M059J (cell line): ENCODE data around the gene FMN1. TPM values are rescaled to one million over a fixed set of nuclear protein-coding genes. Genes with fewer than 3 reads are reported as not detected.
"Not testable (repeated sequence)": the region's sequence is repeated elsewhere in the genome, so short reads cannot be mapped to it uniquely, and the experiment has no call there.

Experiments
- DNase-seq: peaks from one replicate; pipeline ENCODE4 v3.0.0-alpha.2; 2012; ENCODE audit warnings: low read depth
- total RNA-seq: library from RNA; depleted of rRNA; stranded (reverse); fragments of >200 nt; shearing (Covaris generic); gene quantifications from 2 replicates; pipeline ENCODE4 v1.2.3, GENCODE V29; 2014

Gene FMN1
- total RNA-seq, 1 experiment from 2014 or later: 7.7 TPM

- no peak for DNase-seq
Measured at GRCh38 chr15:33091983-33092693, 102.4 kb downstream of the FMN1 start.

DNA sequence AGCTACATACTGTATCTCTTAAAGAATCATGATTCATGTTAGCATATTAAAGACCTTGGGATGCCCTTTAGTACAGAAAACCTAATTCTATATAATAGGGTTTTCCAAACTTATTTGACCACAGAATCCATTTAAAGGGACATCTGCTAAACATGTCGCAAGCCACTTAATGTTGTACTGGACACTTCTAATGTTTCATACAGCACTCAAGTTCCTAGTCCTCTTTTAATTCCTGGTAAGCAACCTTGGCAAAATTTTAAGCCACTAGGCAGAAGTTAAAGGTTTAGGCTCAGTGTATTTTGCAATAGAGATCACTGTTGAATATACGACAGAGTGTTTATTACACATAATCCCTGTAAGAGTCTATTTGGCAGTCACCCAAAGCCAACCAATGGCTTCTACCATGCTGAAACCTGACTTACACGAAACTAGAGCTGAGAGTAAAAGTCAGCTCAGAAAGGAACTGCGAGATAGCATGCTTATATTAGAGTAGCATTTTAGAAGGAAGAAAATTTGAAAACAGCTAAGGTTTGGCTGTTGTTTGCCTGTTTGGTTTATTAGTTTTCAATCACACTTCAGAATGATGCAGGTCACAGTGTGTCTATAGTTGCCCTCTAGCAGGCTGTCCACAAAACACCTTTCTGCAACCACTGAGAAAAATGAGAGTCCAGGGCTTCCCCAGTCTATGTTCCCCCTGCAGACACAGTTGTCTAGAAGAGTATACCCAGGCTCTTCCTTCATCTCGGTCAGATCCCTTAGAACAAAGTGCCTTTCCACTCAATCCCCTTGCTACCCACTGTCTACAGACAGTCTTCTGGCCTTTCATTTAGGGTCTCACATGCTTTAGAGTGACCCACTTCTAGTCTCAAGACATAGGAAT lies 104.4 kb downstream of the FMN1 start:
- peak; percentile 87 for DNase-seq

- no peak for DNase-seq
Measured at GRCh38 chr15:33089165-33089877, 105.2 kb downstream of the FMN1 start.

DNA sequence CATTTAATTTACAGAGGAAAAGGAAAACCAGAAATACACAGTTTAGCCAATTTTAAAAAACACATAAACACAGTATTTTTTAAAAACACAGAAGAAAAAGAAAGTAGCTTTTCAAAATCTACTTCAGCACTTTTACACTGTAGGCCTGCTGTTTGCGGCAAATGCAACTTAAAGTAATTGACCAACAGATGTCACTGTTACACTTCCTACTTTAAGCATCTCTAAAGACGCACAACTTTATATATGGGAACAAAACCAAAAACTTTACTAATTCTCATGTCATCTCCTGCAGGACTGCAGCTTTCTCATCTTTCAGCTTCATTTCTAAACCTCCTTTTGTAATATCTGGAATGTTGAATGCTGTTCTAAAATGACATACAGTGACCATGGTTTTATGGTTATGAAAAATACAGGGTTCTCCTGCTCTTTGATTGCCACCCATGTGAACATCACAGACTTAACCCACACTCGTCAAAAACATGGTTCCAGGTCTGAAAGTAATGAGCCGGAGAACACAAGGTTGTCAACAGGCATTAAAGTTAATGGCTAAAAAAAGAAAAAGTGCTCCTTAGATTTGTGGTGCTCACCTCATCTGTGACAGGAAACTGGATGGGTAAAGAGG lies 107.9 kb downstream of the FMN1 start:
- DNase-seq: peak; percentile 73

- DNase-seq: peak; percentile 59
Measured at GRCh38 chr15:33084661-33085060, 109.9 kb downstream of the FMN1 start.

DNA sequence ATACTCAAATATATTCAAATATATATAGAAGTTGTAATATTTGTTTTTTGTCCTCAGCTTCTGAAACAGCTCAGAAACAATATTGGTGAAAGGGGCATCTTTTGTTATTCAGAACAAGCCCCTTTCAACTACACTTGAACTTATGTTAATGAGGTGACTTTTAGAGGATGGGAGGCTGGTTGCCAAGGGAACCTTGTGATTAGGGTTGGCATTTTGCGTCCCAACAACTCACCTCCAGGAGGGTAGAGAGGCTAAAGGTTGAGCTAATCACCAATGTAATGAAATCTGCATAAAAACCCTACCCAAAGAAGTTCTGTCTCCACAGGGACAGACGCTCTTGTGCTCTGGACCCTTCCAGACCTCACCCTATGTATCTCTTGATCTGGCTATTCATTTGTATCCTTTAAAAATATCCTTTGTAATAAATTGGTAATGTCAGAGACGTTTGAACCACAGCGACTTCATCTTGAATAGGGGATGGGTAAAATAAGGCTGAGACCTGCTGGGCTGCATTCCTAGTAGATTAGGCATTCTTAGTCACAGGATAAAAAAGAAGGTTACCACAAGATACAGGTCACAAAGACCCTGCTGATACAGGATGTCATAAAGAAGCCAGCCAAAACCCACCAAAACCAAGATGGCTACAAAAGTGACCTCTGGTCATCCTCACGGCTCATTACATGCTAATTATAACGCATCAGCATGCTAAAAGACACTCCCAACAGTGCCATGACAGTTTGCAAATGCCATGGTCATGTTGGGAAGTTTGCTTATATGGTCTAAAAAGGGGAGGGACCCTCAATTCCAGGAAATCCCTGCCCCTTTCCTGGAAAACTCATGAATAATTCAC lies 111.1 kb downstream of the FMN1 start:
- DNase-seq: peak; percentile 83

DNA sequence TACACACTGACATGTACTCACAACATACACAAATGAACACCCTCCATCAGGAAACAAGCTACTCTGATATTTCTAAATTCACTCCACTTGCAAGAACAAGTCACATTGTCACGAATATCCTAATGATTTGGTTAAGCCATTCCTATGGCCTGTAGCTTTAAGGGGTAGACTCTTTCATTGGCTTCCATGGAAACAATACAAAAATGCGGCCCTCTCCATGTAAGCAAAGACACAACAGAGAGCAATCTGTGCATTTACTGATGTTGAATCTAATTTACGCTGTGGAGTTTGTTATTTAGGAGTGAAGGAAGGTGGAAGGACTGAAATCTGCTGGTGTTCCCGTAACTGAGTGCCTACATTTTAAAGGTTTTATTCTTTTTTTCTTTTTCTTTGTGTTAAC lies 114.5 kb downstream of the FMN1 start:
- DNase-seq: no peak

DNA sequence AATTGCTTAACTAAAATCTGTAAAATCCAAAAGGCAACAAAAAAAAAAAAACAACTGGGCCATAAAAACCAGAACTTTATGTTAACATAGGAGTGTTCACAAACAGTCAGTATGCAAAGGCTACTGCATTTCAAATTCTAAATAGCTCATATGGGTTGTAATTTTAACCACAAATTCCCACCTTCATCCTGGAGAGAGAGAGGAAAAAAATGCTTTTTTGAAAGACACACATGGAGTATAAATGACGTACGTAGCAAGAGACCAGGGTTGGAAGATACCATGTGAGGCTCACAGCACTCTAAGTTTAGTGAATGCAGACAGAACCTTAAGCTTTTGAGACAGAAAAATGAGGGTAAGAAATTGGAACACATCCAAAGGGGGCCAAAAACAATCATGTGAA lies 115.9 kb downstream of the FMN1 start:
- DNase-seq: no peak

DNA sequence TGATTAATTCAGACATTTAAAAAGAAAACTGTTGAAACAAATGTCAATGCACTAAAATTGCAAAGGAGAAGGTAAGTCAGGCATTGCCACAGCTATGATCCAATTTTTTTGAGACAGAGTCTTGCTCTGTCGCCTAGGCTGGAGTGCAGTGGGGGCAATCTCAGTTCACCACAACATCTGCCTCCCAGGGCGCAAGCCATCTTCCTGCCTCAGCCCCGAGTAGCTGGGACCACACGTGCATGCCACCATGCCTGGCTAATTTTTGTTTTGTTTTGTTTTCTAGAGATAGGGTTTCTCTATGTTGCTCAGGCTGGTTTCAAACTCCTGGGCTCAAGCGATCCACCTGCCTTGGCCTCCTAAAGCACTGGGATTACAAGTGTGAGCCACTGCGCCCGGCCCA lies 117.6 kb downstream of the FMN1 start:
- no peak for DNase-seq

- peak; percentile 52 for DNase-seq
Measured at GRCh38 chr15:33074942-33075341, 119.6 kb downstream of the FMN1 start.

- no peak for DNase-seq
Measured at GRCh38 chr15:33074212-33074611, 120.3 kb downstream of the FMN1 start.

GRCh38 chr15:33071451-33071850 lies 123.1 kb downstream of the FMN1 start:
- DNase-seq: peak; percentile 30

GRCh38 chr15:33069903-33070302 lies 124.6 kb downstream of the FMN1 start:
- not testable (repeated sequence) for DNase-seq

GRCh38 chr15:33069161-33069560 lies 125.4 kb downstream of the FMN1 start:
- no peak for DNase-seq

GRCh38 chr15:33068511-33068990 lies 126.0 kb downstream of the FMN1 start:
- DNase-seq: peak; percentile 90

DNA sequence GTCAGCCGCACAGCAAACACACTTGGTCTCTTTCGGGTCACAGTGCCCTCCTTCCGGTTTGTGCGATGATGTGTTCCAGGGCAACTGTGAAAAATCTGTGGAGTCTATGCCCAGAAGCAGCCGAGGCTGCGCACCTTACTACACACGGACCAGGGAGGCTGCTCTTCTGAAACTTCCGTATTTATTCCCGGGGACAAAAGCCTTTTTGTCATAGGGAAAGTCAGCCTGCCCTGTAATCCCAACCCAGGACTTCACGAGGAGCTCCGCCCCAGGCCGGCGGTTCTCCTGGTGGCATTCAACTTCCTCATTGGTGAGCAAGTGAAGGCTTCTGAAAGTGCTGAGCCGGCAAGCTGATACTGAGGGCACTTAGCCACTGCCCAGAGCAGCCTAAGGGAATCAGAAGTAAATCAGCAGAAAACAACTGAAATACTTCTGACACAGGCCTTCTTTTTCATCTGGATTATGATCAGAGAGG lies 126.5 kb downstream of the FMN1 start:
- DNase-seq: peak; percentile 87

GRCh38 chr15:33067456-33067855 lies 127.1 kb downstream of the FMN1 start:
- peak; percentile 81 for DNase-seq

GRCh38 chr15:33066584-33066983 lies 127.9 kb downstream of the FMN1 start:
- DNase-seq: peak; percentile 65

DNA sequence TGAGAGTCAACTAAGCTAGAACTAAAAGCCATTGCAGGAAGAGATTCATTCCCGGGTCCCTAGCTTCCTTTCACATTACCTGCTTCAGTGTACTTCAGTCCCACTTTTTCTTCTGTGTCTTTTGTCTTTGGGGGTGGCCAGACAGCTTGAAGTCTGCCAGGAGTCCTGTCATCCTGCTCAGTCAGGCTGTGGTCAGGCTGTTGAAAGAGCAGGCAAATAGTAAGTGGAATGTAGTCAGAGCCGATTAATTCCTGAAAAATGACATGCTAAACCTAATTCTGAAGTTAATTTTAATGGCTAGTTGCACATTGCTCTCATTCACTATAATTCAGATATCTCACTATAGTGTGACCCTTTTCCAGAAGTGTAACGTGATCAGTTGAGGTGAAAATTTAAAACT lies 129.6 kb downstream of the FMN1 start:
- peak; percentile 81 for DNase-seq

DNA sequence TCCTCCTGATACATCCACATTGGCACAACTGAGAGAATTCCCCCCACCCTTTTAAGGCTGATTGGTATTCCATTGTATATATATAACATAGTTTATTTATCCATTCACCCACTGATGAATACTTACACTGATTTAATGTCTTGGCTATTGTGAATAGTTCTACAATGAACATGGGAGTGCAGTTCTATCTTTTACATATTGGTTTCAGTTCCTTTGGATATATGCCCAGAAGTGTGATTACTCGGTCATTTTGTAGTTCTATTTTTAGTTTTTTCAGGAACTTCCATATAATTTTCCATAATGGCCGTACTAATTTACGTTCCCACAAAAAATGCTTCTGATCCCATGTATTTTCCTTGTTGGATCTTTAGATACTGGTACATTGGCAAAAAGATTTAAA lies 135.3 kb downstream of the FMN1 start:
- DNase-seq: peak; percentile 13

DNA sequence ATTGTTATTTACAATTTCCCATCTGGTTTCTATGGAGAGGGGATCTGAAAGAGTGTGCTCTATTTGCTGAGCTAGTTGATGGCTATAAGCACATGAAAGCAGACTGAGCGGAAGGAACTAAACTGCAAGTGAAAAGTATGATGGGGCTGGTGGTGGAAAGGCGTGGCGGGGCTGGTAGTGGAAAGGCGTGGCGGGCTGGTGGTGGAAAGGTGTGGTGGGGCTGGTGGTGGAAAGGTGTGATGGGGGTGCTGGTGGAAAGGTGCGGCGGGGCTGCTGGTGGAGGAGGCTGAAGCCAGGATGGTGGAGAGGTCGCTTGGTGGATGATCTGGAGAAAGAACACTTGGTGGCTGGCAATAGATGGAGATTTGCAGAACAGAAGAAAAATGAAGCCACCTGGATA lies 136.7 kb downstream of the FMN1 start:
- DNase-seq: no peak
